Measurements from ENCODE around the gene C5orf34. TPM values are rescaled to one million over a fixed set of nuclear protein-coding genes. Genes with fewer than 3 reads are reported as not detected.

Gene C5orf34
- total and polyA plus RNA-seq, 9 of the 15 experiments (the other 6 are each of a cell fraction or from before 2014, with no cell fraction given): 13.2 to 32.6 (median 20.7) TPM

DNA sequence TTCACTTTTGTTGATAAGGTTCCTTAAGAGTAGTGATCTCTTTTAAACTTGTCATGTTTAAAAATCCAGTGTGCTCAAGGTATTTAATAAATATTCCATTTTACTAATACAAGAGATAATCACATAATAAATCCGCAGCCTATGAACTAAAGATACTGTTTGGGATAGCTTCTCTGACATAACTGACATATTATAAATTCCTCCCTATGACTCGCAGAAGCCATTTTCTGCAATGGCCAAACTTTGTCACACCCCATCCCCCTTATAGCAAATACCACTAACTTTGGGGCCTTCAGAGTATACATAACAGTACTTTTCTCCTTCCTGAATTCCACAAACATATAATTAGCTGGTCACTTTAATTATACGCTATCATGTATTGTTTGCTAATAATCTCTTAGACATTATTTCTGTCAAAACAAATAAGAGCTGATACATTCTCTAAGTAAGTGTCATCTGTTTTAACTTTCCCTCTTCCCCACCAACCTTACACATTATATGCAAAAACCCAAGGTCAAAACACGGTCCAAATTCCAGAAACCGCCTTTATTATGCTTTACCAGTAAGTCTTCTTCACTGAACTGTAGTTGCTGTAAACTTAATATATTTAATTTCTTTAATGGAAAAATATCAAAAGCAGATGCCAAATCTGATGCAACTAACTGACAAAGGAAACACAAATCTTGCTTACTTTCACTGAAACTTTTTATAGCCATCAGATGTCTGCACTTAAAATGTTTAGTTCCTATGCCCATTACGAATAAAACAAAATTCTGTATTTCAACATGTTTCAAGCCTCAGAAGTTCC lies 32.3 kb downstream of the C5orf34 start:
- POLR2A ChIA-PET: interaction anchor here (1.0 to 2.1 kb wide), 2 partner anchors 18 to 71 kb away, joined by 3 to 13 read pairs; partner anchors contain the start of gene CCL28
- peak; percentile 5 to 27 for TF ChIP-seq NCOA2 (IDR thresholded peaks at IDR 0.05; ENCODE audit: partially characterized antibody in 2 of 2)
- no peak for TF ChIP-seq CREB1 (IDR thresholded peaks at IDR 0.05)
- no peak for TF ChIP-seq CREB1 (CRISPR knock-in tag; IDR thresholded peaks at IDR 0.05)
- TF ChIP-seq ZNF551 (CRISPR knock-in tag; IDR thresholded peaks at IDR 0.05): no peak
- no peak for TF ChIP-seq CREBBP (IDR thresholded peaks at IDR 0.05; ENCODE audit: low read depth, low read length)
- TF ChIP-seq ZNF184 (CRISPR knock-in tag; IDR thresholded peaks at IDR 0.05): no peak
- no peak for TF ChIP-seq ZNF212 (CRISPR knock-in tag; IDR thresholded peaks at IDR 0.05)
- TF ChIP-seq RNF2 (IDR thresholded peaks at IDR 0.05): no peak
- TF ChIP-seq, protein P1, sequence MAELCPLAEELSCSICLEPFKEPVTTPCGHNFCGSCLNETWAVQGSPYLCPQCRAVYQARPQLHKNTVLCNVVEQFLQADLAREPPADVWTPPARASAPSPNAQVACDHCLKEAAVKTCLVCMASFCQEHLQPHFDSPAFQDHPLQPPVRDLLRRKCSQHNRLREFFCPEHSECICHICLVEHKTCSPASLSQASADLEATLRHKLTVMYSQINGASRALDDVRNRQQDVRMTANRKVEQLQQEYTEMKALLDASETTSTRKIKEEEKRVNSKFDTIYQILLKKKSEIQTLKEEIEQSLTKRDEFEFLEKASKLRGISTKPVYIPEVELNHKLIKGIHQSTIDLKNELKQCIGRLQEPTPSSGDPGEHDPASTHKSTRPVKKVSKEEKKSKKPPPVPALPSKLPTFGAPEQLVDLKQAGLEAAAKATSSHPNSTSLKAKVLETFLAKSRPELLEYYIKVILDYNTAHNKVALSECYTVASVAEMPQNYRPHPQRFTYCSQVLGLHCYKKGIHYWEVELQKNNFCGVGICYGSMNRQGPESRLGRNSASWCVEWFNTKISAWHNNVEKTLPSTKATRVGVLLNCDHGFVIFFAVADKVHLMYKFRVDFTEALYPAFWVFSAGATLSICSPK (IDR thresholded peaks at IDR 0.05; ENCODE audit: borderline replicate concordance): no peak
- no peak for TF ChIP-seq PHB2 (IDR thresholded peaks at IDR 0.05; ENCODE audit: low read depth)
- no peak for TF ChIP-seq SPI1 (IDR thresholded peaks at IDR 0.05; ENCODE audit: borderline replicate concordance, low read depth, low read length)
- no peak for TF ChIP-seq ATF1 (CRISPR knock-in tag; IDR thresholded peaks at IDR 0.05)
- no peak for TF ChIP-seq ATF1 (tag; IDR thresholded peaks at IDR 0.05)
- TF ChIP-seq YY1 (IDR thresholded peaks at IDR 0.05; ENCODE audit: borderline replicate concordance in 1 of 3, control insufficient read depth in 1 of 3, extremely low read depth in 1 of 3, insufficient read depth in 3 of 3, insufficient read length in 1 of 3, insufficient replicate concordance in 2 of 3, low read depth in 1 of 3, low read length in 2 of 3): peak in 1 of 3 experiments; percentile 90
- no peak for TF ChIP-seq POLR2AphosphoS2 (IDR thresholded peaks at IDR 0.05; ENCODE audit: low read length)
- TF ChIP-seq MTA3 (IDR thresholded peaks at IDR 0.05; ENCODE audit: borderline replicate concordance): no peak
- TF ChIP-seq CEBPB (tag; IDR thresholded peaks at IDR 0.05): no peak
- no peak for TF ChIP-seq SIX5 (IDR thresholded peaks at IDR 0.05; ENCODE audit: borderline replicate concordance in 1 of 2, insufficient read depth in 1 of 2, low read depth in 1 of 2, low read length in 2 of 2)
- TF ChIP-seq HIVEP1 (CRISPR knock-in tag; IDR thresholded peaks at IDR 0.05): 0 out of 2 replicates have a peak, but pooled peaks have one; percentile 51
- TF ChIP-seq PRMT5 (CRISPR knock-in tag; IDR thresholded peaks at IDR 0.05): no peak
- TF ChIP-seq IFI16 (CRISPR knock-in tag; IDR thresholded peaks at IDR 0.05): no peak
- 0 out of 2 replicates have a peak, but pooled peaks have one; percentile 28 for TF ChIP-seq ZNF445 (CRISPR knock-in tag; IDR thresholded peaks at IDR 0.05; ENCODE audit: low read depth)

More for the DNA sequence above, 32.3 kb downstream of the C5orf34 start:
- H3K4me2 ChIP-seq (ENCODE audit: insufficient read depth, low read length): peak overlapping the region; percentile 91
- intact Hi-C loops (cut with micrococcal nuclease): loop anchor here (1.0 to 10.0 kb wide), 6 partner anchors 65 to 442 kb away; partner anchors contain the start of genes ANXA2R and NNT
- H3K9me1 ChIP-seq (ENCODE audit: control insufficient read depth, insufficient read depth, low read length): no peaks in the 10 kb centered on the region
- WGBS (ENCODE audit: insufficient coverage, low coverage, missing lambda C conversion rate): 6% methylated on average over 6 of the region's 6 CpGs
- peaks cover 4% of the 10 kb centered on the region; the same call in 2 of the 3 replicates for H3K36me3 ChIP-seq (ENCODE audit: control insufficient read depth, insufficient read depth, low read length)
- peak in 2 of 4 experiments; percentile 50 to 53 for DNase-seq (ENCODE audit: extremely low read depth in 1 of 4, low spot score in 3 of 4)
- no peaks in the 10 kb centered on the region for H3K27me3 ChIP-seq (ENCODE audit: control insufficient read depth in 2 of 2, insufficient read depth in 2 of 2, low read length in 2 of 2)
- H3K4me3 ChIP-seq: peak overlapping the region; percentile 73
- peak overlapping the region; percentile 96 for H2AFZ ChIP-seq (ENCODE audit: low read depth, low read length)
- CTCF ChIA-PET (ENCODE audit: low intra/inter-chr PET ratio): no interaction called here
- peak overlapping the region; percentile 92 for H3K27ac ChIP-seq (ENCODE audit: extremely low read depth, low read depth, low read length)
- H3K4me1 ChIP-seq (replicated peaks in 1 of 2; ENCODE audit: control insufficient read depth in 2 of 2, insufficient read depth in 2 of 2, low read length in 2 of 2): peaks cover 6 to 8% of the 10 kb centered on the region in 2 experiments; a peak in 3 of 5 replicates
- no peaks in the 10 kb centered on the region for H4K20me1 ChIP-seq (replicated peaks; ENCODE audit: control insufficient read depth, insufficient read depth, low read length)
- H3K9me3 ChIP-seq (replicated peaks; ENCODE audit: control insufficient read depth, insufficient read depth, low read depth, low read length): 0 out of 2 replicates have a peak, but pooled peaks cover 1% of the 10 kb centered on the region
- in situ Hi-C loops (cut with MboI): no loop called here
- peak overlapping the region; percentile 94 to 97 for H3K9ac ChIP-seq (ENCODE audit: insufficient read depth in 1 of 2, low read depth in 2 of 2, low read length in 2 of 2)
- TSS peak; percentile 55 for BruUV-seq (replicated peaks)
- no peak for ATAC-seq
- H3K79me2 ChIP-seq (ENCODE audit: control insufficient read depth, insufficient read depth, low read length): peaks cover 46% of the 10 kb centered on the region
- peak; percentile 52 for FAIRE-seq

Measured in K562 (cell line).